Breast epithelium (tissue), 4 donors: ENCODE results near the gene WFIKKN1. TPM values are rescaled to one million over a fixed set of nuclear protein-coding genes. Genes with fewer than 3 reads are reported as not detected.
A peak's percentile ranks its signal among the peaks of the same experiment; 100 is the strongest.

Experiments
- DNase-seq, 2 donors: peaks; one replicate each; pipeline ENCODE4 v3.0.0-alpha.2; 2019; ENCODE audit warnings: low spot score in 2 of 2
- H3K27ac ChIP-seq, 2 donors: fragments of 200-600 bp; sonication (generic) in 1 of 2; one replicate each; pipeline ENCODE4 v1.5.1; 2016 to 2019; ENCODE audit warnings: mild to moderate bottlenecking in 1 of 2
- H3K27me3 ChIP-seq, 2 donors: fragments of 200-600 bp; sonication (generic) in 1 of 2; one replicate each; pipeline versions ENCODE4 v1.5.1 to v1.6.0; 2017 to 2019; ENCODE audit warnings: control low read depth in 1 of 2, mild to moderate bottlenecking in 1 of 2
- H3K36me3 ChIP-seq: fragments of 200-600 bp; one replicate; pipeline ENCODE4 v1.5.1; 2019
- H3K4me1 ChIP-seq, 2 donors: fragments of 200-600 bp; sonication (generic); one replicate each; pipeline ENCODE4 v1.5.1; 2016 to 2019; ENCODE audit warnings: control low read depth in 1 of 2
- H3K4me3 ChIP-seq, 3 donors: fragments of 200-600 bp; sonication (generic); 1 replicate in 2 of 3; 2 replicates in 1 of 3; pipeline ENCODE4 v1.5.1; 2016 to 2019; ENCODE audit warnings: mild to moderate bottlenecking in 3 of 3, moderate library complexity in 2 of 3
- H3K9me3 ChIP-seq, 2 donors: fragments of 200-600 bp; sonication (generic) in 1 of 2; one replicate each; pipeline ENCODE4 v1.5.1; 2016 to 2019; ENCODE audit warnings: control low read depth in 1 of 2
- POLR2A ChIP-seq: fragments of 450-650 bp; IDR thresholded peaks from one replicate; pipeline ENCODE4 v1.6.1; 2016; ENCODE audit warnings: antibody characterized with exemption, mild to moderate bottlenecking, moderate library complexity
- POLR2AphosphoS5 ChIP-seq, 3 donors: sonication (generic); formaldehyde crosslinking; IDR thresholded peaks; one replicate each; pipeline ENCODE4 v1.6.1; 2017; ENCODE audit warnings: antibody characterized with exemption in 3 of 3
- intact Hi-C: fragments of 100-400 bp; cut with DNase I; formaldehyde crosslinking; loops from one replicate; pipeline ENCODE4 v1.15.1; 2023; ENCODE audit warnings: low total_unique reads
- total RNA-seq, 3 donors: library from RNA; depleted of rRNA; stranded (reverse); fragments of >200 nt; gene quantifications; one replicate each; pipeline ENCODE4 v1.1.0, GENCODE V29; 2016
- TF ChIP-seq, protein P1 (sequence below), 3 donors: fragments of 450-650 bp; IDR thresholded peaks; one replicate each; pipeline ENCODE4 v1.5.1; 2016 to 2017; ENCODE audit warnings: antibody characterized with exemption in 3 of 3, mild to moderate bottlenecking in 3 of 3, moderate library complexity in 3 of 3

WFIKKN1 gene
- total RNA-seq, 3 donors from 2014 or later = 0.66 to 0.73 TPM; not detected in 1

DNA sequence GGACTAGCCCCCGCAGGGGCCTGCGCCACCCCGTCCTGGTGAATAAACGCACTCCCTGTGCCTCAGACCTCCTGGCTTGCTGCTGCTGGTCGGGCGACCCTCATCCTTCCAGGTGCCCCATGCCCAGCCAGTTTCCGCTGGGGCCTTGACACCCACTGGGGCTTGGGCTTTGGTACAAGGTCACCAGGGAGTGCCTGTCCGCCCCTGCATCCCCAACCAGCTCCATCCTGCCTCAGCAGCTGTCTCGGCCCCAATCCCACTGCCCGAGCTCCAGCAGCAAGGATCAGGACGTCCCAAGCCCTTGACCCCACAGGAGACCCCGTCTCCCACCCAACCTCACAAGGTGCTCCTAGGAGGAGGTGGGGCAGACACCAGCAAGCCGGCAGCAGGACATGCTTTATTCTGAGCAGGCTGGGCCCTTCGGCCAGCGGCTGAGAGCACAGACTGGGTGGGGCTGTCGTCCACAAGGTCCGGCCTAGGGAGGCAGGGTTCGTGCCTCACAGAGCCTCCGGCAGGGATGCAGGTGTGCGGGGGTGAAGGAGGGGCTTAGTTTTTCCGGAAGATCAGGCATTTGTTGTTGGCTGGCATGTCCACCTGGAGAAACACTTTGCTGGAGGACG lies 3.4 kb downstream of the WFIKKN1 start:
- no peak for DNase-seq
- TF ChIP-seq POLR2AphosphoS5 (IDR thresholded peaks at IDR 0.05) = no peak
- TF ChIP-seq, protein P1, sequence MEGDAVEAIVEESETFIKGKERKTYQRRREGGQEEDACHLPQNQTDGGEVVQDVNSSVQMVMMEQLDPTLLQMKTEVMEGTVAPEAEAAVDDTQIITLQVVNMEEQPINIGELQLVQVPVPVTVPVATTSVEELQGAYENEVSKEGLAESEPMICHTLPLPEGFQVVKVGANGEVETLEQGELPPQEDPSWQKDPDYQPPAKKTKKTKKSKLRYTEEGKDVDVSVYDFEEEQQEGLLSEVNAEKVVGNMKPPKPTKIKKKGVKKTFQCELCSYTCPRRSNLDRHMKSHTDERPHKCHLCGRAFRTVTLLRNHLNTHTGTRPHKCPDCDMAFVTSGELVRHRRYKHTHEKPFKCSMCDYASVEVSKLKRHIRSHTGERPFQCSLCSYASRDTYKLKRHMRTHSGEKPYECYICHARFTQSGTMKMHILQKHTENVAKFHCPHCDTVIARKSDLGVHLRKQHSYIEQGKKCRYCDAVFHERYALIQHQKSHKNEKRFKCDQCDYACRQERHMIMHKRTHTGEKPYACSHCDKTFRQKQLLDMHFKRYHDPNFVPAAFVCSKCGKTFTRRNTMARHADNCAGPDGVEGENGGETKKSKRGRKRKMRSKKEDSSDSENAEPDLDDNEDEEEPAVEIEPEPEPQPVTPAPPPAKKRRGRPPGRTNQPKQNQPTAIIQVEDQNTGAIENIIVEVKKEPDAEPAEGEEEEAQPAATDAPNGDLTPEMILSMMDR (IDR thresholded peaks at IDR 0.05) = no peak
- TF ChIP-seq POLR2A = no peak
- Histone ChIP-seq H3K4me1 (peaks cover 8 to 19% of the 10 kb centered on the region in 2 donors), H3K36me3 (no peaks in the 10 kb centered on the region), H3K9me3 (no peaks in the 10 kb centered on the region), H3K27me3 (no peaks in the 10 kb centered on the region), H3K4me3 (no peak overlapping the region), H3K27ac (no peak overlapping the region)
- intact Hi-C loops = no loop called here

- intact Hi-C loops = no loop called here
- peak overlapping the region; percentile 79 to 90 (median 87) for H3K4me3 ChIP-seq
These were observed 4.2 kb downstream of the WFIKKN1 start for GRCh38 chr16:634996-635395.

GRCh38 chr16:635573-636205 lies 4.9 kb downstream of the WFIKKN1 start:
- peaks cover 5 to 11% of the 10 kb centered on the region in 2 donors for H3K4me1 ChIP-seq
- H3K27ac ChIP-seq = peak overlapping the region; percentile 93 to 95
- no peak for DNase-seq
- TF ChIP-seq, protein P1 (IDR thresholded peaks at IDR 0.05) = no peak
- TF ChIP-seq POLR2A (no peak), POLR2AphosphoS5 (IDR thresholded peaks at IDR 0.05) (no peak)
- H3K9me3 ChIP-seq = no peaks in the 10 kb centered on the region
- intact Hi-C loops = no loop called here
- no peaks in the 10 kb centered on the region for H3K36me3 ChIP-seq
- no peaks in the 10 kb centered on the region for H3K27me3 ChIP-seq
- H3K4me3 ChIP-seq = peak overlapping the region; percentile 79 to 90 (median 87)

More at GRCh38 chr16:634996-635395, 4.2 kb downstream of the WFIKKN1 start:
- Histone ChIP-seq H3K36me3 (no peaks in the 10 kb centered on the region), H3K27me3 (no peaks in the 10 kb centered on the region), H3K4me1 (peaks cover 8 to 18% of the 10 kb centered on the region in 2 donors), H3K27ac (no peak overlapping the region), H3K9me3 (no peaks in the 10 kb centered on the region)
- TF ChIP-seq POLR2A (no peak), POLR2AphosphoS5 (IDR thresholded peaks at IDR 0.05) (no peak)
- TF ChIP-seq, protein P1 (IDR thresholded peaks at IDR 0.05) = no peak
- no peak for DNase-seq

DNA sequence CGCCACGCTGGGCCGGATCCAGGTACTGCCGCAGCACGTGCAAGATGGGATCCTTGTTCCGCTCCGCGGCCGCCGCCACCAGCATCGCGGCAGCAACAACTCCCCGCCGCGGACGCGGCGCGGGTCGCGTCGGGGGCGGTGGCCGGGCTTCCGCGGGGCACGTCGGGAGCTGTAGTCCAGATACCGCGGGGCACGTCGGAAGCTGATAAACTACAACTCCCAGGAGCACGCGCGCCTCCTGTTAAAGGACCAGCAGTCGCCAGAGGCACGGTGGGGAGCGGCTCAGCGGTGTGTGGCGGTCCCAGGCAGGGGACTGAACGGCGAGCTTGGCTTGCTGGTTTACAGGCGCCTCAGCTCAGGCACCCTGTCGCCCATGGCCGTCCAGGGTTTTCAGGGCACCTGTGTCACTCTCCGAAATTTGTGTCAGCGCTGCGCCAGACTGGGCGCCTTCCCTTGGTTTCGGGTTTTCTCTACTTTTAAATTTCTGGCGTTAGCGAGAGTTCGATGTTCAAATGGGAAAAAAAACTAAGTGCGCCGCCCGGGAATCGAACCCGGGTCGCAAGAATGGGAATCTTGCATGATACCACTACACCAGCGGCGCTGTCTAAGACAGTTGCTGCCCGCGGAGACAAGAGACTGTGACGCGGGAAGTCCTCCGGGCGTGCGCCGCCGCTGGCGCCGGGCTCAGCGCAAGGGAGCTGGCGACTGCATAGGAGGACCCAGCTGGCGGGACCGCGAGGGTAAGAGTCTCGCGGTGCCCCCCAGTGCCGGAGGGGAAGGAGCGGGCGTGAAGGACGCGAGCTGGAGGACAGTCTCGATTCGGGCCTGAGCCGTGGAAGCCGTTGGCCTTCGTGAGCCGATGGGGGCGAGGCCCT lies 5.7 kb downstream of the WFIKKN1 start, which contains the start of gene METTL26:
TSS of gene METTL26 (minus strand) at position 100 of the 875 bp plus-strand sequence. CDS start at position 85, 15 bp downstream.
- H3K27ac ChIP-seq = peak within 1 kb of the TSS; percentile 93 to 95
- TF ChIP-seq POLR2AphosphoS5 (IDR thresholded peaks at IDR 0.05) (peak; percentile 68 to 85 (median 76)), POLR2A (no peak)
- TF ChIP-seq, protein P1 (IDR thresholded peaks at IDR 0.05) = peak in 1 of 3 donors; percentile 25
- no peaks in the 10 kb centered on the region for H3K36me3 ChIP-seq
- intact Hi-C loops = no loop called here
- H3K4me1 ChIP-seq = peaks cover 0 to 3% of the 10 kb centered on the region in 2 donors
- peak within 1 kb of the TSS; percentile 79 to 90 (median 87) for H3K4me3 ChIP-seq
- H3K9me3 ChIP-seq = no peaks in the 10 kb centered on the region
- DNase-seq = peak; percentile 91 to 94
- H3K27me3 ChIP-seq = no peaks in the 10 kb centered on the region
